H7 (cell line): ENCODE measurements around the gene TRIM28. TPM values are rescaled to one million over a fixed set of nuclear protein-coding genes. Genes with fewer than 3 reads are reported as not detected.
"Not testable (repeated sequence)": the region's sequence is repeated elsewhere in the genome, so short reads cannot be mapped to it uniquely, and the experiment has no call there.

Source experiments
- DNase-seq: peaks from one replicate; pipeline ENCODE4 v3.0.0; 2012
- H3K27me3 ChIP-seq: 2 replicates; pipeline ENCODE4 v1.6.0; 2011; ENCODE audit warnings: mild to moderate bottlenecking, low read length; ENCODE audit not compliant: control insufficient read depth, insufficient read depth
- H3K36me3 ChIP-seq: replicated peaks from 2 replicates; pipeline ENCODE4 v1.5.1; 2011; ENCODE audit warnings: low read length; ENCODE audit not compliant: control insufficient read depth, insufficient read depth
- H3K4me3 ChIP-seq: 2 replicates; pipeline ENCODE4 v1.5.1; 2011; ENCODE audit warnings: low read depth, mild to moderate bottlenecking, control low read depth, low read length, moderate library complexity; ENCODE audit not compliant: insufficient read depth
- total RNA-seq: library from RNA; depleted of rRNA; stranded (reverse); fragments of >200 nt; shearing (Covaris generic); gene quantifications from 2 replicates; pipeline ENCODE4 v1.2.3, GENCODE V29; 2014

TRIM28 gene
- total RNA-seq, 1 experiment from 2014 or later = 1,979 TPM

GRCh38 chr19:58536852-58537798 lies 6.7 kb upstream of the TRIM28 start:
- Histone ChIP-seq H3K36me3 (no peaks in the 10 kb centered on the region), H3K4me3 (no peak overlapping the region), H3K27me3 (peaks cover 6% of the 10 kb centered on the region)
- no peak for DNase-seq

GRCh38 chr19:58538257-58539168 lies 5.4 kb upstream of the TRIM28 start:
- DNase-seq = peak; percentile 98
- H3K27me3 ChIP-seq = peaks cover 10% of the 10 kb centered on the region

GRCh38 chr19:58539169-58539559 lies 4.7 kb upstream of the TRIM28 start:
- H3K27me3 ChIP-seq, H3K4me3 ChIP-seq, H3K36me3 ChIP-seq, DNase-seq: not testable (repeated sequence)

More at GRCh38 chr19:58538257-58539168, 5.4 kb upstream of the TRIM28 start:
- Histone ChIP-seq H3K36me3 (no peaks in the 10 kb centered on the region), H3K4me3 (peak overlapping the region; percentile 46)

GRCh38 chr19:58542641-58543372 lies 1.1 kb upstream of the TRIM28 start:
- H3K27me3 ChIP-seq, H3K4me3 ChIP-seq, DNase-seq: not testable (repeated sequence)
- peaks cover 25% of the 10 kb centered on the region for H3K36me3 ChIP-seq

- Histone ChIP-seq H3K27me3 (peaks cover 8% of the 10 kb centered on the region), H3K4me3 (peak overlapping the region; percentile 97), H3K36me3 (peaks cover 44% of the 10 kb centered on the region)
- peak; percentile 99 for DNase-seq
These were observed 874 bp downstream of the TRIM28 start for GRCh38 chr19:58544591-58545285.

- peaks cover 52% of the 10 kb centered on the region for H3K36me3 ChIP-seq
- H3K27me3 ChIP-seq = peaks cover 5% of the 10 kb centered on the region
- H3K4me3 ChIP-seq = peak overlapping the region; percentile 97
- peak; percentile 49 for DNase-seq
These were observed 1.6 kb downstream of the TRIM28 start for GRCh38 chr19:58545286-58546018.

- Histone ChIP-seq H3K36me3 (peaks cover 58% of the 10 kb centered on the region), H3K4me3 (peak overlapping the region; percentile 97), H3K27me3 (peaks cover 4% of the 10 kb centered on the region)
- no peak for DNase-seq
These were observed 2.2 kb downstream of the TRIM28 start for GRCh38 chr19:58546019-58546530.

- DNase-seq = no peak
- H3K27me3 ChIP-seq = peaks cover 2% of the 10 kb centered on the region
- no peak overlapping the region for H3K4me3 ChIP-seq
- H3K36me3 ChIP-seq = peaks cover 67% of the 10 kb centered on the region
These were observed 3.8 kb downstream of the TRIM28 start for GRCh38 chr19:58547323-58548312.

- DNase-seq = no peak
- no peak overlapping the region for H3K4me3 ChIP-seq
- peaks cover 69% of the 10 kb centered on the region for H3K36me3 ChIP-seq
- no peaks in the 10 kb centered on the region for H3K27me3 ChIP-seq
These were observed 5.2 kb downstream of the TRIM28 start for GRCh38 chr19:58548859-58549663.

- H3K4me3 ChIP-seq = no peak overlapping the region
- H3K36me3 ChIP-seq = peaks cover 69% of the 10 kb centered on the region
- no peak for DNase-seq
- no peaks in the 10 kb centered on the region for H3K27me3 ChIP-seq
These were observed 5.9 kb downstream of the TRIM28 start for GRCh38 chr19:58549664-58550361.
